Nephron progenitor cell (in vitro differentiated cells): ENCODE measurements around the gene PTPRK.

Experiments
- DNase-seq: peaks from one replicate; pipeline ENCODE4 v3.0.0; 2021
- H3K27ac Mint-ChIP-seq: 2 replicates; pipeline ENCODE4 v1.8.0; 2021; ENCODE audit warnings: mild to moderate bottlenecking, moderate library complexity, mixed read lengths
- H3K27me3 Mint-ChIP-seq: 2 replicates; pipeline ENCODE4 v1.8.0; 2021; ENCODE audit warnings: mild to moderate bottlenecking, low read depth, mixed read lengths; ENCODE audit not compliant: poor library complexity
- H3K36me3 Mint-ChIP-seq: 2 replicates; pipeline ENCODE4 v1.8.0; 2021; ENCODE audit warnings: low read depth, mixed read lengths
- H3K4me1 Mint-ChIP-seq: 2 replicates; pipeline ENCODE4 v1.8.0; 2021; ENCODE audit warnings: mixed read lengths
- H3K4me3 Mint-ChIP-seq: 2 replicates; pipeline ENCODE4 v1.8.0; 2021; ENCODE audit warnings: mild to moderate bottlenecking, moderate library complexity, mixed read lengths
- H3K9me3 Mint-ChIP-seq: 2 replicates; pipeline ENCODE4 v1.8.0; 2021; ENCODE audit warnings: mild to moderate bottlenecking, moderate library complexity, mixed read lengths
- TF ChIP-seq, protein P1 (sequence below): fragments of 200-600 bp; sonication (generic); IDR thresholded peaks from 2 replicates; pipeline ENCODE4 v1.5.0; 2021; ENCODE audit warnings: antibody characterized with exemption

Gene PTPRK

GRCh38 chr6:128280066-128280465 is 240.3 kb downstream of the PTPRK start:
- no peak for DNase-seq
- no peaks in the 10 kb centered on the region for H3K9me3 Mint-ChIP-seq
- peaks cover 89% of the 10 kb centered on the region for H3K4me1 Mint-ChIP-seq
- H3K27ac Mint-ChIP-seq, result peak overlapping the region; percentile 79
- TF ChIP-seq, protein P1, sequence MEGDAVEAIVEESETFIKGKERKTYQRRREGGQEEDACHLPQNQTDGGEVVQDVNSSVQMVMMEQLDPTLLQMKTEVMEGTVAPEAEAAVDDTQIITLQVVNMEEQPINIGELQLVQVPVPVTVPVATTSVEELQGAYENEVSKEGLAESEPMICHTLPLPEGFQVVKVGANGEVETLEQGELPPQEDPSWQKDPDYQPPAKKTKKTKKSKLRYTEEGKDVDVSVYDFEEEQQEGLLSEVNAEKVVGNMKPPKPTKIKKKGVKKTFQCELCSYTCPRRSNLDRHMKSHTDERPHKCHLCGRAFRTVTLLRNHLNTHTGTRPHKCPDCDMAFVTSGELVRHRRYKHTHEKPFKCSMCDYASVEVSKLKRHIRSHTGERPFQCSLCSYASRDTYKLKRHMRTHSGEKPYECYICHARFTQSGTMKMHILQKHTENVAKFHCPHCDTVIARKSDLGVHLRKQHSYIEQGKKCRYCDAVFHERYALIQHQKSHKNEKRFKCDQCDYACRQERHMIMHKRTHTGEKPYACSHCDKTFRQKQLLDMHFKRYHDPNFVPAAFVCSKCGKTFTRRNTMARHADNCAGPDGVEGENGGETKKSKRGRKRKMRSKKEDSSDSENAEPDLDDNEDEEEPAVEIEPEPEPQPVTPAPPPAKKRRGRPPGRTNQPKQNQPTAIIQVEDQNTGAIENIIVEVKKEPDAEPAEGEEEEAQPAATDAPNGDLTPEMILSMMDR, result no peak
- no peaks in the 10 kb centered on the region for H3K36me3 Mint-ChIP-seq
- no peaks in the 10 kb centered on the region for H3K27me3 Mint-ChIP-seq
- H3K4me3 Mint-ChIP-seq, result peak overlapping the region; percentile 69

- TF ChIP-seq, protein P1, result no peak
- peak overlapping the region; percentile 72 for H3K4me3 Mint-ChIP-seq
- DNase-seq, result peak; percentile 3
- H3K4me1 Mint-ChIP-seq, result peaks cover 83% of the 10 kb centered on the region
- H3K27ac Mint-ChIP-seq, result peak overlapping the region; percentile 93
- H3K27me3 Mint-ChIP-seq, result no peaks in the 10 kb centered on the region
- H3K36me3 Mint-ChIP-seq, result no peaks in the 10 kb centered on the region
- H3K9me3 Mint-ChIP-seq, result no peaks in the 10 kb centered on the region
Measured at GRCh38 chr6:128278836-128279235, 241.6 kb downstream of the PTPRK start.

DNA sequence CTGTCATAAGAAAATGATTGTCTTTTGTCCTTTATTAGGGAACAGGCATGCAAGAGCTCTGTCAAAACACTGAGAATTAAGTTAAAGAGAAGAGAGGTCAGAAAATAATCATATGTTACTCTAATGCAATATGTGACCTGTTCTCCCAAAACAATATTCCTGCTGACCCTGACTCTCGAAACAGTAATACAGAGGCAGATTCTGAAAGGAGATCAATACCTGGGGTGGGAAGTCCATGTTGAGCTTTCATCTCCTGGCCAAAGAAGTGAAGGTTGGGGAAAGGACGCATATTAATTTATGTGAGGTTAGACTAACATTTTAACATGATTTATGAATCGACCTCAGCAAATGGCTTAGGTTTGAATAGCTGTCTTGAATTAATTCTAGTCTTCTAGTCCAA is 243.0 kb downstream of the PTPRK start:
- Mint-ChIP-seq H3K36me3 (peaks cover 6% of the 10 kb centered on the region), H3K4me3 (no peak overlapping the region), H3K27ac (peak overlapping the region; percentile 57), H3K27me3 (no peaks in the 10 kb centered on the region), H3K4me1 (peaks cover 68% of the 10 kb centered on the region), H3K9me3 (no peaks in the 10 kb centered on the region)
- DNase-seq, result no peak
- TF ChIP-seq, protein P1, result no peak

DNA sequence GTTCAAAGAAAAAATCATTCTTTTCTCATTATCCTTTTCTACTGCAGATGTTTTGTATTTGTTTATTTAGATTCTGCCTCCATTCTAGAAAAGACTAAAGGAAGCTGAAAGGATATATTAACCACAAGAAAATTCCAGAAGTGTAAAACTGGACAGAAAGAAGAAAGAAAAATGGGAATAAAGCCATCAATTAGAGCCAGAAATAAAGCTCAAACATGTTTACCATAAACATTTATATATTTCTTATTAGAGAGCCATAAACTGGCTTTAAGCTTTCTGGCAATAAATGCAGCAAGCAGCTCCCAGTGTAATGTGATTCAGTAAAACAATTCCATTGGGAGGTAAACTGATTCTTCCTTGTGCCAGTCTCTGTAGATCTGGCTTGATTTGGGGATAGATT is 244.1 kb downstream of the PTPRK start:
- TF ChIP-seq, protein P1, result no peak
- peak overlapping the region; percentile 87 for H3K27ac Mint-ChIP-seq
- H3K9me3 Mint-ChIP-seq, result no peaks in the 10 kb centered on the region
- no peaks in the 10 kb centered on the region for H3K27me3 Mint-ChIP-seq
- peaks cover 58% of the 10 kb centered on the region for H3K4me1 Mint-ChIP-seq
- H3K36me3 Mint-ChIP-seq, result peaks cover 6% of the 10 kb centered on the region
- DNase-seq, result no peak
- H3K4me3 Mint-ChIP-seq, result no peak overlapping the region

DNA sequence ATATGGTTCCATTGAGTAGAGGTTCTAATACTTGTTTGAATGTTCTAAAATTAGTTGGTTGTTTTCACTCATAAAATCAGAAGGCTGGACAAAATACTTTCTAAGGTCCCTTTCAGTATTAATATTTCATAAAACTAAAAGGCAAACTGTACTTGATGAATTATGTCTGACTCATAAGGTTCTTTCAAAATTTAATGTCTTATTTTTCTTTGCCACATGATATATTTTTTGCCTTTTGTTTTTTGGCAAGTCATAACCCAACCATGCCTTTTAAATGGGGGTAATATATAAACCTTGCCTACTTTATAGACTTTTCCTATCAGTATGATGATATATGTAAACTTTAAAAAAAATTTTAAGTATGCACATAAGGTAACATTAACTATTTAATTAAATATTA is 244.7 kb downstream of the PTPRK start:
- no peaks in the 10 kb centered on the region for H3K27me3 Mint-ChIP-seq
- no peaks in the 10 kb centered on the region for H3K9me3 Mint-ChIP-seq
- peaks cover 51% of the 10 kb centered on the region for H3K4me1 Mint-ChIP-seq
- no peak overlapping the region for H3K27ac Mint-ChIP-seq
- no peak for DNase-seq
- H3K36me3 Mint-ChIP-seq, result peaks cover 6% of the 10 kb centered on the region
- no peak overlapping the region for H3K4me3 Mint-ChIP-seq
- TF ChIP-seq, protein P1, result no peak

DNA sequence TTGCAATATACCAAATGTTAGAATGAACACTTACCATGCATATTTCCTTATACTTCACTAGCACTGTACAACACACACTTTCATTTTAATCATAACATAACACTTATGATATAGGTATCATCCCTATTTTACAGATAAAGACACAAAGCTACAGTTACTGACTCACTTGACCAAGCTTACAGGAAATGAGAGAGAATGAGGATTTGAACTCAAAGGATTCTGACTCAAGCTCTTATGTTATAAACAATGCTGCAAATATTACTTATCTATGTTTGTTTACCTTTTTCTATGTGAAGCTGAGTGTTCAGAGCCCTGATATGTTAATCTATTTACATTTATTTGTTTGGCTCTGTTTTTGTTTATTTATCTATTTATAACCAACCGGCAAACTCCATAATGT is 245.4 kb downstream of the PTPRK start:
- Mint-ChIP-seq H3K4me3 (no peak overlapping the region), H3K27me3 (no peaks in the 10 kb centered on the region)
- TF ChIP-seq, protein P1, result no peak

More for the DNA sequence above, 245.4 kb downstream of the PTPRK start:
- H3K27ac Mint-ChIP-seq, result peak overlapping the region; percentile 59
- peaks cover 6% of the 10 kb centered on the region for H3K36me3 Mint-ChIP-seq
- DNase-seq, result no peak
- peaks cover 46% of the 10 kb centered on the region for H3K4me1 Mint-ChIP-seq
- no peaks in the 10 kb centered on the region for H3K9me3 Mint-ChIP-seq
